Mesenchymal stem cell (in vitro differentiated cells and primary cell): ENCODE results near the gene NECAB3.

Source experiments
- DNase-seq: peaks from one replicate; pipeline ENCODE4 v3.0.0-alpha.2; 2013
- H2AFZ ChIP-seq: one replicate; pipeline ENCODE4 v1.6.1; 2013; ENCODE audit warnings: low read depth, mild to moderate bottlenecking, control low read depth, inconsistent platforms, low read length, moderate library complexity
- H2AK5ac ChIP-seq: 2 replicates; pipeline ENCODE4 v1.6.1; 2013; ENCODE audit warnings: low read length, moderate library complexity, mild to moderate bottlenecking, inconsistent platforms; ENCODE audit not compliant: severe bottlenecking
- H2BK120ac ChIP-seq: one replicate; pipeline ENCODE4 v1.6.1; 2013; ENCODE audit warnings: low read depth, mild to moderate bottlenecking, inconsistent platforms, low read length, moderate library complexity
- H2BK12ac ChIP-seq, 2 experiments: one replicate each; pipeline ENCODE4 v1.6.1; 2013; ENCODE audit warnings: inconsistent platforms in 2 of 2, low read length in 2 of 2, mild to moderate bottlenecking in 2 of 2, moderate library complexity in 2 of 2, control low read depth in 1 of 2
- H2BK15ac ChIP-seq: one replicate; pipeline ENCODE4 v1.6.1; 2013; ENCODE audit warnings: mild to moderate bottlenecking, low read depth, inconsistent platforms; ENCODE audit not compliant: poor library complexity, severe bottlenecking
- H2BK5ac ChIP-seq: 2 replicates; pipeline ENCODE4 v1.6.1; 2013; ENCODE audit warnings: low read depth, mild to moderate bottlenecking, low read length, control low read depth, inconsistent platforms; ENCODE audit not compliant: poor library complexity, severe bottlenecking
- H3K14ac ChIP-seq, 2 experiments: one replicate each; pipeline ENCODE4 v1.6.1; 2013; ENCODE audit warnings: inconsistent platforms in 2 of 2, low read length in 2 of 2, control low read depth in 1 of 2, mild to moderate bottlenecking in 1 of 2, moderate library complexity in 1 of 2
- H3K18ac ChIP-seq, 2 experiments: one replicate each; pipeline ENCODE4 v1.6.1; 2013; ENCODE audit warnings: inconsistent platforms in 2 of 2, low read length in 2 of 2, control low read depth in 1 of 2, low read depth in 1 of 2, mild to moderate bottlenecking in 1 of 2
- H3K23ac ChIP-seq, 2 experiments: one replicate each; pipeline ENCODE4 v1.6.1; 2013; ENCODE audit warnings: inconsistent platforms in 2 of 2, low read length in 2 of 2, mild to moderate bottlenecking in 2 of 2, moderate library complexity in 2 of 2, control low read depth in 1 of 2
- H3K27ac ChIP-seq: 2 replicates; pipeline ENCODE4 v1.5.1; 2013; ENCODE audit warnings: mild to moderate bottlenecking, moderate library complexity, low read length, control low read depth, inconsistent platforms; ENCODE audit not compliant: poor library complexity, severe bottlenecking
- H3K27me3 ChIP-seq, 2 experiments: 2 replicates each; pipeline versions ENCODE4 v1.6.1 to v1.7.0; 2013; ENCODE audit warnings: low read length in 2 of 2, mild to moderate bottlenecking in 2 of 2, moderate library complexity in 2 of 2, control low read depth in 1 of 2, inconsistent platforms in 1 of 2; ENCODE audit not compliant: control insufficient read depth in 1 of 2, insufficient read depth in 1 of 2
- H3K36me3 ChIP-seq, 2 experiments: 2 replicates each; pipeline versions ENCODE4 v1.6.1 to v1.7.0; 2013; ENCODE audit warnings: low read length in 2 of 2, control low read depth in 1 of 2, inconsistent platforms in 1 of 2, low read depth in 1 of 2, mild to moderate bottlenecking in 1 of 2; ENCODE audit not compliant: insufficient read depth in 2 of 2, control insufficient read depth in 1 of 2
- H3K4ac ChIP-seq, 2 experiments: one replicate each; pipeline ENCODE4 v1.6.1; 2013; ENCODE audit warnings: inconsistent platforms in 2 of 2, low read length in 2 of 2, mild to moderate bottlenecking in 2 of 2, moderate library complexity in 2 of 2, control low read depth in 1 of 2, low read depth in 1 of 2
- H3K4me1 ChIP-seq: 2 replicates; pipeline ENCODE4 v1.6.1; 2013; ENCODE audit warnings: low read depth, low read length, control low read depth; ENCODE audit not compliant: control insufficient read depth, insufficient read depth
- H3K4me2 ChIP-seq: 2 replicates; pipeline ENCODE4 v1.6.1; 2013; ENCODE audit warnings: low read length, mild to moderate bottlenecking, inconsistent platforms; ENCODE audit not compliant: poor library complexity, severe bottlenecking
- H3K4me3 ChIP-seq, 2 experiments: 2 replicates each; pipeline versions ENCODE4 v1.5.1 to v1.7.0; 2013; ENCODE audit warnings: low read length in 2 of 2, mild to moderate bottlenecking in 2 of 2, control low read depth in 1 of 2, low read depth in 1 of 2; ENCODE audit not compliant: insufficient read depth in 1 of 2
- H3K79me1 ChIP-seq: replicated peaks from 2 replicates; pipeline ENCODE4 v1.6.1; 2013; ENCODE audit warnings: mild to moderate bottlenecking, control low read depth, low read length, inconsistent platforms; ENCODE audit not compliant: poor library complexity, severe bottlenecking
- H3K9ac ChIP-seq: 2 replicates; pipeline ENCODE4 v1.7.0; 2013; ENCODE audit warnings: mild to moderate bottlenecking, low read length, moderate library complexity
- H3K9me3 ChIP-seq: 2 replicates; pipeline ENCODE4 v1.7.0; 2013; ENCODE audit warnings: mild to moderate bottlenecking, low read length; ENCODE audit not compliant: control insufficient read depth
- H4K8ac ChIP-seq: one replicate; pipeline ENCODE4 v1.6.1; 2013; ENCODE audit warnings: inconsistent platforms, mild to moderate bottlenecking, low read length, moderate library complexity
- H4K91ac ChIP-seq: one replicate; pipeline ENCODE4 v1.6.1; 2013; ENCODE audit warnings: mild to moderate bottlenecking, low read length, inconsistent platforms
- WGBS: methylation state at CpG from one replicate; pipeline ENCODE4 v1.1.7; 2013; ENCODE audit warnings: mixed read lengths; 5-methylcytosine and 5-hydroxymethylcytosine counted together

The NECAB3 gene

GRCh38 chr20:33658510-33658909 is 15.7 kb downstream of the NECAB3 start:
- peaks cover 26% of the 10 kb centered on the region for H3K4me1 ChIP-seq
- H3K27ac ChIP-seq, result no peak overlapping the region
- no peak overlapping the region for H2AK5ac ChIP-seq
- H3K4ac ChIP-seq, result no peak overlapping the region
- peaks cover 15 to 61% of the 10 kb centered on the region in 2 experiments for H3K36me3 ChIP-seq
- no peak overlapping the region for H2BK5ac ChIP-seq
- H3K9me3 ChIP-seq, result no peaks in the 10 kb centered on the region
- H3K18ac ChIP-seq, result no peak overlapping the region
- H3K23ac ChIP-seq, result no peak overlapping the region
- no peak overlapping the region for H2BK120ac ChIP-seq
- H2BK12ac ChIP-seq, result no peak overlapping the region
- no peak overlapping the region for H3K4me2 ChIP-seq
- H3K4me3 ChIP-seq, result no peak overlapping the region
- no peak overlapping the region for H2AFZ ChIP-seq
- WGBS, result 93% methylated on average over 8 of the region's 8 CpGs
- peaks cover 23% of the 10 kb centered on the region for H3K79me1 ChIP-seq
- H3K27me3 ChIP-seq, result no peaks in the 10 kb centered on the region
- DNase-seq, result no peak
- H4K8ac ChIP-seq, result no peak overlapping the region
- no peak overlapping the region for H4K91ac ChIP-seq
- H3K9ac ChIP-seq, result no peak overlapping the region
- no peak overlapping the region for H3K14ac ChIP-seq
- H2BK15ac ChIP-seq, result no peak overlapping the region

GRCh38 chr20:33657704-33658095 is 16.5 kb downstream of the NECAB3 start:
- Histone ChIP-seq H3K14ac (no peak overlapping the region), H3K18ac (no peak overlapping the region), H3K9me3 (no peaks in the 10 kb centered on the region), H2BK15ac (no peak overlapping the region), H3K4ac (no peak overlapping the region), H4K8ac (no peak overlapping the region), H3K36me3 (peaks cover 15 to 61% of the 10 kb centered on the region in 2 experiments), H2BK120ac (no peak overlapping the region), H3K9ac (no peak overlapping the region), H2AFZ (no peak overlapping the region), H3K79me1 (peaks cover 23% of the 10 kb centered on the region), H3K27me3 (no peaks in the 10 kb centered on the region), H2AK5ac (no peak overlapping the region), H3K4me2 (no peak overlapping the region), H4K91ac (no peak overlapping the region), H3K4me1 (peaks cover 27% of the 10 kb centered on the region), H3K23ac (no peak overlapping the region), H2BK12ac (no peak overlapping the region), H2BK5ac (no peak overlapping the region), H3K27ac (no peak overlapping the region), H3K4me3 (no peak overlapping the region)
- WGBS, result 98% methylated on average over 11 of the region's 12 CpGs
- DNase-seq, result no peak

- H4K8ac ChIP-seq, result no peak overlapping the region
- no peak overlapping the region for H3K4ac ChIP-seq
- H4K91ac ChIP-seq, result no peak overlapping the region
- peaks cover 15 to 61% of the 10 kb centered on the region in 2 experiments for H3K36me3 ChIP-seq
- no peak overlapping the region for H3K4me3 ChIP-seq
- H3K9me3 ChIP-seq, result no peaks in the 10 kb centered on the region
- peaks cover 21% of the 10 kb centered on the region for H3K4me1 ChIP-seq
- no peak overlapping the region for H3K9ac ChIP-seq
- H3K23ac ChIP-seq, result no peak overlapping the region
- no peak overlapping the region for H3K18ac ChIP-seq
- no peak overlapping the region for H2AK5ac ChIP-seq
- no peak overlapping the region for H2BK12ac ChIP-seq
- no peak overlapping the region for H3K27ac ChIP-seq
- H3K27me3 ChIP-seq, result no peaks in the 10 kb centered on the region
- H2BK120ac ChIP-seq, result no peak overlapping the region
- H2AFZ ChIP-seq, result no peak overlapping the region
- H2BK15ac ChIP-seq, result no peak overlapping the region
- no peak overlapping the region for H3K14ac ChIP-seq
- no peak overlapping the region for H2BK5ac ChIP-seq
- DNase-seq, result no peak
- H3K79me1 ChIP-seq, result peaks cover 18% of the 10 kb centered on the region
- H3K4me2 ChIP-seq, result no peak overlapping the region
- WGBS, result 97% methylated on average over 17 of the region's 17 CpGs
These were observed 17.2 kb downstream of the NECAB3 start for GRCh38 chr20:33656783-33657703.

GRCh38 chr20:33656010-33656782 is 18.0 kb downstream of the NECAB3 start:
- no peak overlapping the region for H2BK120ac ChIP-seq
- no peak overlapping the region for H3K4me3 ChIP-seq
- no peak overlapping the region for H2BK12ac ChIP-seq
- H2BK15ac ChIP-seq, result no peak overlapping the region
- no peak overlapping the region for H2AK5ac ChIP-seq
- WGBS, result 95% methylated on average over 10 of the region's 10 CpGs
- DNase-seq, result no peak
- no peak overlapping the region for H3K9ac ChIP-seq
- H3K27me3 ChIP-seq, result peaks cover 0 to under 1% of the 10 kb centered on the region in 2 experiments
- no peak overlapping the region for H2AFZ ChIP-seq
- no peaks in the 10 kb centered on the region for H3K9me3 ChIP-seq
- peaks cover 15 to 60% of the 10 kb centered on the region in 2 experiments for H3K36me3 ChIP-seq
- no peak overlapping the region for H3K4me2 ChIP-seq
- no peak overlapping the region for H3K4ac ChIP-seq
- no peak overlapping the region for H3K14ac ChIP-seq
- no peak overlapping the region for H4K91ac ChIP-seq
- H2BK5ac ChIP-seq, result no peak overlapping the region
- H3K18ac ChIP-seq, result no peak overlapping the region
- peaks cover 21% of the 10 kb centered on the region for H3K4me1 ChIP-seq
- H3K23ac ChIP-seq, result no peak overlapping the region
- H3K27ac ChIP-seq, result no peak overlapping the region
- H3K79me1 ChIP-seq, result peaks cover 12% of the 10 kb centered on the region
- no peak overlapping the region for H4K8ac ChIP-seq
